Left ventricle myocardium superior (tissue), 1 donor: ENCODE measurements around the gene MON1A. TPM values are rescaled to one million over a fixed set of nuclear protein-coding genes. Genes with fewer than 3 reads are reported as not detected.
A peak's percentile ranks its signal among the peaks of the same experiment; 100 is the strongest.
"Not testable (repeated sequence)": the region's sequence is repeated elsewhere in the genome, so short reads cannot be mapped to it uniquely, and the experiment has no call there.

Source experiments
- ATAC-seq: fragments of 200-7000 bp; cut with Tn5 transposase; one replicate; pipeline ENCODE4 v1.9.1; 2020; ENCODE audit warnings: mild to moderate bottlenecking, moderate library complexity
- DNase-seq: peaks from one replicate; pipeline ENCODE4 v3.0.0-alpha.2; 2020
- intact Hi-C: fragments of 100-400 bp; cut with micrococcal nuclease; formaldehyde crosslinking; loops from one replicate; pipeline ENCODE4 v1.11.0; 2022
- long read RNA-seq: library from polyadenylated mRNA; unstranded; transcript quantifications from one replicate; pipeline ENCODE4 v2.0.0, GENCODE V29; 2021
- total RNA-seq: library from RNA; stranded (reverse); fragmentation: NEBNext Ultra II Directional; extraction: Animal tissue kit (Norgen Biotek cat#: 25700); gene quantifications from one replicate; pipeline ENCODE4 v1.2.1, GENCODE V29; 2021
- donor health status: DM: no; HTN: yes; CAD: no; lungs with severe emphysema.

MON1A gene
- total RNA-seq = 8.1 TPM
- long read RNA-seq, transcript MON1A-201 (6 exons, 2,370 nt) = major isoform, 26 of 35 reads
- long read RNA-seq, partial matches to known transcripts = 4 of 35 reads
- long read RNA-seq, other reads (novel, unspliced or antisense) = 4 of 35 reads

GRCh38 chr3:49929291-49930167 lies at the start of gene MON1A:
MON1A (minus strand) TSS chr3:49929811; CDS start chr3:49913346, 16,465 bp downstream.
- DNase-seq (peak; percentile 98), ATAC-seq (peak; percentile 99)
- intact Hi-C loops = no loop called here

- no peak for DNase-seq
- no peak for ATAC-seq
- intact Hi-C loops = no loop called here
Observed at GRCh38 chr3:49976942-49977341, 47.3 kb upstream of the MON1A start.

- ATAC-seq = no peak
- intact Hi-C loops = no loop called here
- DNase-seq = no peak
Observed at GRCh38 chr3:49972656-49973055, 43.0 kb upstream of the MON1A start.

- DNase-seq (no peak), ATAC-seq (no peak)
- intact Hi-C loops = no loop called here
Observed at GRCh38 chr3:49968346-49968745, 38.7 kb upstream of the MON1A start.

- intact Hi-C loops = no loop called here
- no peak for ATAC-seq
- no peak for DNase-seq
Observed at GRCh38 chr3:49967291-49967690, 37.7 kb upstream of the MON1A start.

GRCh38 chr3:49966233-49966942 lies 36.8 kb upstream of the MON1A start:
- no peak for DNase-seq
- intact Hi-C loops = no loop called here
- ATAC-seq = no peak

GRCh38 chr3:49955636-49956035 lies 26.0 kb upstream of the MON1A start:
- ATAC-seq = no peak
- intact Hi-C loops = no loop called here
- DNase-seq = no peak

- DNase-seq (no peak), ATAC-seq (no peak)
- intact Hi-C loops = no loop called here
Observed at GRCh38 chr3:49952924-49953323, 23.3 kb upstream of the MON1A start.

- DNase-seq (no peak), ATAC-seq (no peak)
- intact Hi-C loops = no loop called here
Observed at GRCh38 chr3:49942651-49943050, 13.0 kb upstream of the MON1A start.

- DNase-seq = no peak
- intact Hi-C loops = no loop called here
- ATAC-seq = no peak
Observed at GRCh38 chr3:49940667-49941249, 11.1 kb upstream of the MON1A start.

- ATAC-seq = peak; percentile 99
- intact Hi-C loops = no loop called here
- peak; percentile 99 for DNase-seq
Observed at GRCh38 chr3:49939858-49940666, 10.5 kb upstream of the MON1A start, which contains the start of gene RBM6. RBM6 (plus strand) TSS chr3:49940150; CDS start chr3:49962642, 22,492 bp downstream.

- intact Hi-C loops = no loop called here
- DNase-seq (no peak), ATAC-seq (no peak)
Observed at GRCh38 chr3:49937090-49937489, 7.5 kb upstream of the MON1A start.

- ATAC-seq, DNase-seq, intact Hi-C loops: not testable (repeated sequence)
Observed at GRCh38 chr3:49932281-49932680, 2.7 kb upstream of the MON1A start.

- no peak for ATAC-seq
Observed at GRCh38 chr3:49930922-49931321, 1.3 kb upstream of the MON1A start.

GRCh38 chr3:49930168-49930690 lies 618 bp upstream of the MON1A start:
- intact Hi-C loops = no loop called here
- DNase-seq = no peak
- ATAC-seq = no peak

More at GRCh38 chr3:49930922-49931321, 1.3 kb upstream of the MON1A start:
- intact Hi-C loops = no loop called here
- no peak for DNase-seq

GRCh38 chr3:49928481-49929017 lies 1.1 kb downstream of the MON1A start:
- intact Hi-C loops = no loop called here
- no peak for ATAC-seq
- no peak for DNase-seq

GRCh38 chr3:49927798-49928197 lies 1.8 kb downstream of the MON1A start:
- DNase-seq (no peak), ATAC-seq (no peak)
- intact Hi-C loops = no loop called here

GRCh38 chr3:49926117-49926728 lies 3.4 kb downstream of the MON1A start:
- ATAC-seq = no peak
- no peak for DNase-seq
- intact Hi-C loops = no loop called here
